LHCN-M2 (cell line): Measurements from ENCODE around the gene TMCC3. TPM values are rescaled to one million over a fixed set of nuclear protein-coding genes. Genes with fewer than 3 reads are reported as not detected.

Source experiments
- DNase-seq: peaks from one replicate; pipeline ENCODE4 v3.0.0-alpha.2; 2012; ENCODE audit warnings: low read depth
- total RNA-seq: library from RNA; depleted of rRNA; stranded (reverse); fragments of >200 nt; gene quantifications from 2 replicates; pipeline ENCODE4 v1.2.3, GENCODE V29; 2014; rRNA removed

Gene TMCC3
- total RNA-seq, 1 experiment from 2014 or later, result 7.2 TPM

GRCh38 chr12:94534774-94535509, 115.4 kb downstream of the TMCC3 start:
- DNase-seq, result no peak

GRCh38 chr12:94534278-94534677, 116.1 kb downstream of the TMCC3 start:
- DNase-seq, result no peak

GRCh38 chr12:94532490-94533422, 117.6 kb downstream of the TMCC3 start:
- DNase-seq, result peak; percentile 49

- no peak for DNase-seq
Measured at GRCh38 chr12:94531196-94531720, 119.1 kb downstream of the TMCC3 start.

GRCh38 chr12:94525951-94526350, 124.4 kb downstream of the TMCC3 start:
- DNase-seq, result no peak

Other genes starting within 250 kb of the TMCC3 start
- 11.7 and 22.5 TPM in 2 replicates for gene CEP83, start 190.7 kb downstream of the TMCC3 start, total RNA-seq